Fibroblast of skin of left quadriceps (primary cell): ENCODE results near the gene DEF6.
"Not testable (repeated sequence)": the region's sequence is repeated elsewhere in the genome, so short reads cannot be mapped to it uniquely, and the experiment has no call there.

Experiments
- DNase-seq, 2 experiments: peaks; one replicate each; pipeline ENCODE4 v3.0.0-alpha.2; 2013; ENCODE audit warnings: low read depth in 2 of 2

Gene DEF6

GRCh38 chr6:35309611-35310264 lies 12.1 kb downstream of the DEF6 start:
- DNase-seq: no peak

- no peak for DNase-seq
These were observed 12.7 kb downstream of the DEF6 start for GRCh38 chr6:35310265-35310831.

GRCh38 chr6:35311390-35312075 lies 13.9 kb downstream of the DEF6 start:
- no peak for DNase-seq

GRCh38 chr6:35312076-35312800 lies 14.6 kb downstream of the DEF6 start:
- no peak for DNase-seq

- DNase-seq: no peak
These were observed 15.2 kb downstream of the DEF6 start for GRCh38 chr6:35312807-35313206.

GRCh38 chr6:35317483-35318195 lies 20.0 kb downstream of the DEF6 start:
- no peak for DNase-seq

GRCh38 chr6:35318196-35319171 lies 20.9 kb downstream of the DEF6 start:
- peak; percentile 50 to 58 for DNase-seq

GRCh38 chr6:35319346-35320030 lies 21.9 kb downstream of the DEF6 start:
- DNase-seq: no peak

- DNase-seq: no peak
These were observed 22.4 kb downstream of the DEF6 start for GRCh38 chr6:35320031-35320410.

GRCh38 chr6:35321091-35321490 lies 23.5 kb downstream of the DEF6 start:
- no peak for DNase-seq

GRCh38 chr6:35327349-35328027 lies 29.9 kb downstream of the DEF6 start:
- DNase-seq: peak in 1 of 2 experiments; percentile 26

- no peak for DNase-seq
These were observed 30.6 kb downstream of the DEF6 start for GRCh38 chr6:35328108-35328723.

- not testable (repeated sequence) for DNase-seq
These were observed 31.3 kb downstream of the DEF6 start for GRCh38 chr6:35328965-35329364.

GRCh38 chr6:35330541-35331119 lies 33.0 kb downstream of the DEF6 start:
- DNase-seq: no peak

GRCh38 chr6:35332074-35332887 lies 34.7 kb downstream of the DEF6 start:
- not testable (repeated sequence) for DNase-seq

GRCh38 chr6:35341557-35341956 lies 43.9 kb downstream of the DEF6 start:
- DNase-seq: no peak

GRCh38 chr6:35342258-35343091 lies 44.9 kb downstream of the DEF6 start, which contains the start of gene PPARD:
TSS of gene PPARD (plus strand) at chr6:35342558. CDS start at chr6:35411088, 68,530 bp downstream.
- DNase-seq: peak; percentile 89 to 90
